ENCODE measurements around the gene CACTIN. TPM values are rescaled to one million over a fixed set of nuclear protein-coding genes. Genes with fewer than 3 reads are reported as not detected.
A peak's percentile ranks its signal among the peaks of the same experiment; 100 is the strongest.
"Not testable (repeated sequence)": the region's sequence is repeated elsewhere in the genome, so short reads cannot be mapped to it uniquely, and the experiment has no call there.

Gene CACTIN
- polyA plus RNA-seq, 1 experiment, result 13.8 TPM

GRCh38 chr19:3589439-3589838, 37.2 kb downstream of the CACTIN start:
- Histone ChIP-seq H3K27me3 (ENCODE audit: control insufficient read depth, insufficient read depth, low read length) (0 out of 2 replicates have a peak, but pooled peaks cover 1% of the 10 kb centered on the region), H3K4me3 (ENCODE audit: low read depth, low read length) (no peak overlapping the region), H3K36me3 (ENCODE audit: control insufficient read depth, insufficient read depth, low read length) (no peaks in the 10 kb centered on the region)
- ChIA-PET POLR2A (no interaction called here), CTCF (no interaction called here)
- DNase-seq (ENCODE audit: low read depth), result no peak
- TF ChIP-seq CTCF (IDR thresholded peaks at IDR 0.05; ENCODE audit: insufficient read depth, low read depth, low read length), result no peak

- POLR2A ChIA-PET, result no interaction called here
- no peak for TF ChIP-seq CTCF (IDR thresholded peaks at IDR 0.05; ENCODE audit: insufficient read depth, low read depth, low read length)
- CTCF ChIA-PET, result interaction anchor here (1.0 to 2.0 kb wide), 3 partner anchors 9 to 42 kb away, joined by 3 to 10 read pairs (median 4); no protein-coding TSS in a partner anchor
- Histone ChIP-seq H3K36me3 (ENCODE audit: control insufficient read depth, insufficient read depth, low read length) (no peaks in the 10 kb centered on the region), H3K27me3 (ENCODE audit: control insufficient read depth, insufficient read depth, low read length) (0 out of 2 replicates have a peak, but pooled peaks cover 1% of the 10 kb centered on the region), H3K4me3 (ENCODE audit: low read depth, low read length) (no peak overlapping the region)
- DNase-seq (ENCODE audit: low read depth), result no peak
Measured at GRCh38 chr19:3586707-3587346, 39.8 kb downstream of the CACTIN start.

- POLR2A ChIA-PET, result no interaction called here
- DNase-seq (ENCODE audit: low read depth), result no peak
- H3K27me3 ChIP-seq (ENCODE audit: control insufficient read depth, insufficient read depth, low read length), result 0 out of 2 replicates have a peak, but pooled peaks cover 1% of the 10 kb centered on the region
- no peak overlapping the region for H3K4me3 ChIP-seq (ENCODE audit: low read depth, low read length)
- TF ChIP-seq CTCF (IDR thresholded peaks at IDR 0.05; ENCODE audit: insufficient read depth, low read depth, low read length), result peak; percentile 55
- no peaks in the 10 kb centered on the region for H3K36me3 ChIP-seq (ENCODE audit: control insufficient read depth, insufficient read depth, low read length)
- CTCF ChIA-PET, result interaction anchor here (1.0 to 2.0 kb wide), 3 partner anchors 10 to 41 kb away, joined by 3 to 10 read pairs (median 4); no protein-coding TSS in a partner anchor
Measured at GRCh38 chr19:3586127-3586626, 40.4 kb downstream of the CACTIN start.

GRCh38 chr19:3585301-3586126, 41.1 kb downstream of the CACTIN start, which contains the start of gene GIPC3:
Gene GIPC3, plus strand, starts transcription at chr19:3585478. Its CDS starts 120 bp downstream, at chr19:3585598.
- CTCF ChIA-PET, result interaction anchor here (0.8 to 2.0 kb wide), 2 partner anchors 10 to 23 kb away, joined by 3 to 10 read pairs; no protein-coding TSS in a partner anchor
- POLR2A ChIA-PET, result no interaction called here
- Histone ChIP-seq H3K27me3 (ENCODE audit: control insufficient read depth, insufficient read depth, low read length) (0 out of 2 replicates have a peak, but pooled peaks cover 1% of the 10 kb centered on the region), H3K4me3 (ENCODE audit: low read depth, low read length) (peak within 1 kb of the TSS; percentile 19), H3K36me3 (ENCODE audit: control insufficient read depth, insufficient read depth, low read length) (no peaks in the 10 kb centered on the region)
- TF ChIP-seq CTCF (IDR thresholded peaks at IDR 0.05; ENCODE audit: insufficient read depth, low read depth, low read length), result no peak
- DNase-seq (ENCODE audit: low read depth), result no peak

DNA sequence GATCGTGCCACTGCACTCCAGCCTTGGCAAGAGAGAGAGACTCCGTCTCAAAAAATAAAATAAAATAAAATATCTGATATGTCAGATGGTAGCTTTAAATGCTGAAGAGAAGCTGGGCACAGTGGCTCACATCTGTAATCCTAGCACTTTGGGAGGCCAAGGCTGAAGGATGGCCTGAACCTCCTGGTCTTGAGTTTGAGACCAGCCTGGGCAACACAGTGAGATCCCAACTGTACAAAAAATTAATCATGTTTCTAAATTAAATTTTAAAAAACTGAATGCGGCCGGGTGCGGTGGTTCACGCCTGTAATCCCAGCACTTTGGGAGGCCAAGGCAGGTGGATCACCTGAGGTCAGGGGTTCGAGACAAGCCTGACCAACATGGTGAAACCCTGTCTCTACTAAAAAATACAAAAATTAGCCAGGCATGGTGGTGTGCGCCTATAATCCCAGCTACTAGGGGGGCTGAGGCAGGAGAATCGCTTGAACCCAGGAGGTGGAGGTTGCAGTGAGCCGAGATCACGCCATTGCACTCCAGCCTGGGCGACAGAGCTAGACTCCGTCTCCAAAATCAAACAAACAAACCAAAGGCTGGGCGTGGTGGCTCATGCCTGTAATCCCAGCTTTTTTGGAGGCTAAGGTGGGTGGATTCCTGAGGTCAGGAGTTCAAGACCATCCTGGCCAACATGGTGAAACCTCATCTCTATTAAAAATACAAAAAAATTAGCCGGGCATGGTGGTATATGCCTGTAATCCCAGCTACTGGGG, 42.4 kb downstream of the CACTIN start:
- H3K36me3 ChIP-seq (ENCODE audit: control insufficient read depth, insufficient read depth, low read length); H3K27me3 ChIP-seq (ENCODE audit: control insufficient read depth, insufficient read depth, low read length); H3K4me3 ChIP-seq (ENCODE audit: low read depth, low read length); POLR2A ChIA-PET; DNase-seq (ENCODE audit: low read depth): not testable (repeated sequence)
- CTCF ChIA-PET, result interaction anchor here (0.7 to 0.8 kb wide), 2 partner anchors 39 to 311 kb away, joined by 3 read pairs; no protein-coding TSS in a partner anchor

GRCh38 chr19:3581792-3582191, 44.8 kb downstream of the CACTIN start:
- H3K36me3 ChIP-seq (ENCODE audit: control insufficient read depth, insufficient read depth, low read length); H3K27me3 ChIP-seq (ENCODE audit: control insufficient read depth, insufficient read depth, low read length); DNase-seq (ENCODE audit: low read depth); POLR2A ChIA-PET; H3K4me3 ChIP-seq (ENCODE audit: low read depth, low read length): not testable (repeated sequence)
- CTCF ChIA-PET, result interaction anchor here (0.7 to 1.5 kb wide), 3 partner anchors 15 to 119 kb away, joined by 3 to 4 read pairs (median 4); partner anchors contain the start of gene PIP5K1C
